ENCODE measurements around the gene PIGA. TPM values are rescaled to one million over a fixed set of nuclear protein-coding genes. Genes with fewer than 3 reads are reported as not detected.

PIGA gene
- total and polyA plus RNA-seq, 11 donors, result 1.6 to 9.9 (median 4.5) TPM

- no peak overlapping the region for H3K27ac ChIP-seq
- intact Hi-C loops (cut with DNase I), result loop anchor here in 5 of 10 donors (10.0 kb wide), 2 partner anchors 224 to 234 kb away; no protein-coding TSS in a partner anchor
- WGBS, 4 donors, result 80 to 95% (median 93%) methylated on average over 2 of the region's 2 CpGs
- peaks cover 0 to 4% (median 0%) of the 10 kb centered on the region in 9 donors for H3K36me3 ChIP-seq
- no peak for TF ChIP-seq CTCF (IDR thresholded peaks at IDR 0.05)
- no peak for TF ChIP-seq POLR2A (IDR thresholded peaks at IDR 0.05)
- no peak overlapping the region for H3K4me3 ChIP-seq
- H3K27me3 ChIP-seq, result peaks cover 0 to 38% (median 0%) of the 10 kb centered on the region in 9 donors
- H3K9me3 ChIP-seq, result no peaks in the 10 kb centered on the region
- DNase-seq (no peak), ATAC-seq (no peak)
- H3K4me1 ChIP-seq, result peaks cover 0 to 10% (median 0%) of the 10 kb centered on the region in 12 donors
Observed at GRCh38 chrX:15340867-15341266, 5.5 kb upstream of the PIGA start.

- Histone ChIP-seq H3K4me1 (peaks cover 0 to 17% (median 6%) of the 10 kb centered on the region in 12 donors), H3K9me3 (peaks cover 0 to 6% (median 0%) of the 10 kb centered on the region in 12 donors), H3K36me3 (peaks cover 0 to 19% (median 7%) of the 10 kb centered on the region in 9 donors), H3K4me3 (peak overlapping the region in 10 of 12 donors; percentile 3 to 96 (median 80)), H3K27me3 (peaks cover 0 to 18% (median 0%) of the 10 kb centered on the region in 9 donors), H3K27ac (peak overlapping the region in 11 of 12 donors; percentile 3 to 77 (median 41))
- TF ChIP-seq CTCF (IDR thresholded peaks at IDR 0.05) (no peak), POLR2A (IDR thresholded peaks at IDR 0.05) (no peak)
- WGBS, 4 donors, result 0 to 36% (median 13%) methylated on average over 10 of the region's 10 CpGs
- DNase-seq (no peak), ATAC-seq (peak in 2 of 4 donors; percentile 3 to 6)
- intact Hi-C loops (cut with DNase I), result loop anchor here in 2 of 10 donors (5.0 kb wide), 1 partner anchor 34 kb away; no protein-coding TSS in a partner anchor
Observed at GRCh38 chrX:15336023-15336413, 695 bp upstream of the PIGA start.

- TF ChIP-seq CTCF (IDR thresholded peaks at IDR 0.05), result no peak
- TF ChIP-seq POLR2A (IDR thresholded peaks at IDR 0.05), result no peak
- intact Hi-C loops (cut with DNase I), result no loop called here
- Histone ChIP-seq H3K9me3 (peaks cover 0 to 6% (median 0%) of the 10 kb centered on the region in 12 donors), H3K27me3 (peaks cover 0 to 9% (median 0%) of the 10 kb centered on the region in 9 donors), H3K4me1 (peaks cover 0 to 17% (median 6%) of the 10 kb centered on the region in 12 donors), H3K4me3 (peak overlapping the region; percentile 54 to 96 (median 80)), H3K27ac (peak overlapping the region in 10 of 12 donors; percentile 78 to 90 (median 84)), H3K36me3 (peaks cover 0 to 31% (median 14%) of the 10 kb centered on the region in 9 donors)
- DNase-seq (no peak), ATAC-seq (no peak)
- 11 to 53% (median 26%) methylated on average over 7 of the region's 7 CpGs for WGBS, 4 donors
Observed at GRCh38 chrX:15334561-15334960, 762 bp downstream of the PIGA start.

GRCh38 chrX:15328821-15329220 lies 6.5 kb downstream of the PIGA start:
- no peak for TF ChIP-seq POLR2A (IDR thresholded peaks at IDR 0.05)
- TF ChIP-seq CTCF (IDR thresholded peaks at IDR 0.05), result no peak
- peaks cover 0 to 7% (median 0%) of the 10 kb centered on the region in 12 donors for H3K4me1 ChIP-seq
- WGBS, 4 donors, result 22 to 46% (median 33%) methylated on average over 2 of the region's 2 CpGs
- intact Hi-C loops (cut with DNase I), result no loop called here
- peak overlapping the region in 5 of 12 donors; percentile 1 to 43 (median 30) for H3K27ac ChIP-seq
- no peak for DNase-seq
- no peaks in the 10 kb centered on the region for H3K27me3 ChIP-seq
- no peak overlapping the region for H3K4me3 ChIP-seq
- peaks cover 0 to 59% (median 23%) of the 10 kb centered on the region in 9 donors for H3K36me3 ChIP-seq
- no peaks in the 10 kb centered on the region for H3K9me3 ChIP-seq
- ATAC-seq, result peak in 1 of 4 donors; percentile 34

Measured in heart left ventricle (tissue), 16 donors.